ENCODE measurements around the gene NR0B1.

DNA sequence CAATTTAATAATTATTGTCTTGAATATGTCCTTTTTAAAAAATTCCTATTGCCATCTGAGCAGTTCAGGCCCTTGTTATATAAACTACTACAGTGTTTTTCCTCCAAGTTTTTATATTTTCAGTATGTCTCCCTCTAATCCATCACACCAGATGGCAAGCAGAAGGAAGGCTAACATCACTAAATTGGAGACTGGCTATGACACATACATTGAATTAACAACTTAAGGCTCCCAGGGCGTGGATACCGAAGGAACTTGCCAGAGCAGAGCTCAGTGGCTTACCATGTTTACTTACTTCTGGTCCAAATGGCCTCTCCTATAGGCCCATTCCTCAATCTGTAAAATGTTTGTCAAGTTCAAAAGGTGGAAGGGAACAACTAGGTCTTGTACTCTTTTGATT lies 49.3 kb downstream of the NR0B1 start:
- no peak for TF ChIP-seq ZNF274 (IDR thresholded peaks at IDR 0.05; ENCODE audit: low read depth, low read length)
- TF ChIP-seq SUZ12 (IDR thresholded peaks at IDR 0.05; ENCODE audit: extremely low read depth, insufficient read depth, insufficient read length), result no peak

Data from NT2/D1 (cell line).